ENCODE data around the gene GATAD2B. TPM values are rescaled to one million over a fixed set of nuclear protein-coding genes. Genes with fewer than 3 reads are reported as not detected.
"Not testable (repeated sequence)": the region's sequence is repeated elsewhere in the genome, so short reads cannot be mapped to it uniquely, and the experiment has no call there.

The GATAD2B gene
- total RNA-seq, 2 donors from 2014 or later, result 33.5 to 43.5 TPM

DNA sequence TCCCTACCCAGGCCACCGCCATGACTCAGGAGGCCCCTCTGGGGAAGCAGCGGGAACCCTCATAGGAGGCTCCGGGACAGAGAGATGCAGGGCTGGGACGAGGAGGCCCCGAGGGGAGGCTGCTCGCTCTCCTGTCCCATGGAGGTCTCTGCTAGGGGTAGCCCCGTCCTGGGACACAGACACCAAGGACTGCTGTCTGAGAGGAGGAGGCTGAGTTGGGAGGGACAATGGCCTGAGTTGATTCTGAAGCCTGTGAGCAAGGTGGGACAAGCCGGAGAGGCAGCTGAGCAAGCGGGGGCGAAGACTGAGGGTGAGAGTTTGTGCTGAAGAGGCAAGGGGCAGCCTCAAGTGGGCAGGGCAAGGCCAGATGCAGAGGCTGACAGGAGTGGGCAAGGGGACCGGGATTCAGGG lies 130.1 kb downstream of the GATAD2B start:
- DNase-seq (ENCODE audit: low spot score), result peak; percentile 58
- intact Hi-C loops (cut with DNase I), result loop anchor here (10.0 kb wide), 2 partner anchors 152 to 192 kb away; partner anchors contain the start of genes DENND4B (in 1 of the 2) and RAB13 (in 1 of the 2)

DNA sequence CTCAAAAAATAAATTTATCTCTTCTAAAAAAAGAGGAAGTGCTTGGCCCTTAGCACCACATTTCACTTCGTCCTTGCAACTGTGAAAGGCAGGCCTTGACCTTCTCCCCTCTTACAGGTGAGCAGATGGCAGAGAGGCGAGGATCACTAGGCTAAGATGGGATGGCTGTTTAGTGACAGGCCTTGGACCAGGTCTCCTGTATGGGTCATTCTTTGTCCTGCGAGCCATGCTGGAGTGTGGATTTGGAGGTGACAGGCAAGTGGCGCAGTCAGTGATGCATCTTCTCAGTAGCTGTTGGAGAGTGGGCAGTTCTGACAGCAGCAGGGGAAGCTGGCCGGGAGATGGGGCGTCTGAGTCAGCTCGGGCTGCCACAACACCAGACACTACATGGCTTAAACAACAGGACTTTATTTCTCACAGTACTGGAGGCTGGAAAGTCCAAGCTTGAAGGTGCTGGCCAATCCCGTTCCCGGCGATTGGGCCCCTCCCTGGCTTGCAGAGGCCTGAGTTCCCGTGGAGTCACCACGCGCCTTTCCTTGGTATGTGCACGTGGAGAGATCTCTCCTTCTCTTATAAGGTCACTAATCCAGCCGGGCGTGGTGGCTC lies 131.0 kb downstream of the GATAD2B start:
- peak; percentile 73 for DNase-seq (ENCODE audit: low spot score)
- intact Hi-C loops (cut with DNase I), result loop anchor here (10.0 kb wide), 2 partner anchors 153 to 193 kb away; partner anchors contain the start of genes DENND4B (in 1 of the 2) and RAB13 (in 1 of the 2)

DNA sequence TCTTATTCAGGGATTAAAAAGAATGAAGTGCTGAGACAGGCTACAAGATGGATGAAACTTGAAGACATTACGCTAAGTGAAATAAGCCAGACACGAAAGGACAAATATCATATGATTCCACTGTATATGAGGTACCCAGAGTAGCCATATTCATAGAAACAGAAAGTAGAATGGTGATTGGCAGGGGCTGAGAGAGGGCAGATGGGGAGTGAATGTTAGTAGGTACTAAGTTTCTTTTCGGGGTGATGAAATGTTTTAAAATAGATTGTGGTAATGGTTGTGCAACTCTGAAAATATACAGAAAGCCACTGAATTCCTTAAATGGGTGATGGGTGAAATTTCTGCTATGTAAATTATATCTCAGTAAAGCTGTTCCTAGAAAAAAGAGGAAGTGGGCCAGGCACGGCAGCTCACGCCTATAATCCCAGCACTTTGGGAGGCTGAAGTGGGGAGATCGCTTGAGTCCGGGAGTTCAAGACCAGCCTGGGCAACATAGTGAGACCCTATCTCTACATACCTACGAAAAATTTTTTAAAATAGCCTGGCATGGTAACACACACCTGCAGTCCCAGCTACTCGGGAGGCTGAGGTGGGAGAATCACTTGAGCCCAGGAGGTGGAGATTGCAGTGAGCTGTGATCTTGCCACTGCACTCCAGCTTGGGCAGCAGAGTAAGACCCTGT lies 131.7 kb downstream of the GATAD2B start:
- peak; percentile 84 for DNase-seq (ENCODE audit: low spot score)
- intact Hi-C loops (cut with DNase I), result loop anchor here (10.0 kb wide), 2 partner anchors 154 to 194 kb away; partner anchors contain the start of genes DENND4B (in 1 of the 2) and RAB13 (in 1 of the 2)

DNA sequence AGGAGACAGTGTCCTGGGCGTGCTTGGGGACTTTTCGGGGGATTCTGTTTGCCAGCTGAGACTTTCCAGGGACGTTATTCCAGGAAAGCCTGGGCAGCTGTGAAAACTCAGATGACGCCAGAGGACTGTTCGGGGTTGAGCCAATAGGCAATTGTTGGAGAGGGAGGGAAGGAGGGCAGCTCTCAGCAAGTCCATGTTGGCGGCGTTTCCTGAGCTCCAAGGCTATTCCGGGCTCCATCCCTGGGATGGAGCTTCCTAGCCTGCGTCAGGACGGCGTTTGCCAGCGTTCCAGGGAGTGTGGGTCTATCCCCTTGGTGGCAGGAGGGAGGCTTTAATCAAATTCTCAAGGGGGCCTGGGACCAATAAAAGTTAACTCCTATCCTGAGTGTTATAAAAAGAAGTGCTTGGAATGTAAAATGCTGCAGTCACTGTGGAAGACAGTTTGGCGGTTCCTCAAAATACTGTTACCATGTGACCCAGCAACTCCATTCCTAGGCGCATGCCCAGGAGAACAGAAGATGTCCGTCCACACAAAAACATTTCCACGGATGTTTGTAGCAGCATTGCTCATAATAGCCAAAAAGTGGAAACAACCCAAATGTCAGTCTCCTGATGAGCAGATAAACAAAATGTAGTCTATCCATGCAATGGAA lies 132.3 kb downstream of the GATAD2B start:
- intact Hi-C loops (cut with DNase I), result loop anchor here (10.0 kb wide), 2 partner anchors 154 to 194 kb away; partner anchors contain the start of genes DENND4B (in 1 of the 2) and RAB13 (in 1 of the 2)
- peak; percentile 95 for DNase-seq (ENCODE audit: low spot score)

DNA sequence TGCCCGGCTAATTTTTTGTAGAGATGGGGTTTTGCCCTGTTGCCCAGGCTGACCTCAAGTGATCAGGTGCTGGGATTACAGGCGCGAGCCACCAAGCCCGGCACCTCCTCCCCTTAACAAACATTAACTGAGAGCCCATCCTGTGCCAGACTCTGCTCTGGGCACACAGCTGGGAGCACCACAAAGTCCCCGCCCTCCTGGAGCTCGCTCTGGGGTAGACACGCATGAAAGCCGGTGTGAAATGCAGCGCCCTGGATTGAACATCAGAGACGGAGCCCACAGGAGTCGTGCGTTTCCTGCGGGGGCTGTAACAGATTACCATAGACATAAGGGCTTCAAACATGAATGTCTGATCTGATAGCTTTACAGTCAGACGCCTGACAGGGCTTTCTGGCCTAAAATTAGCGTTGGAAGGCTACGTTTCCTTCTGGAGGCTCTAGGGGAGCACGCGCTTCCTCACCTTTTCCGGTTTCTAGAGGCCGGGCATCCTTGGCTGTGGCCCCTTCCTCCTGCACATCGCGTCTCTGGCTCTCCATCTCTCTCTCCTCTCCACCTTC lies 133.2 kb downstream of the GATAD2B start:
- no peak for DNase-seq (ENCODE audit: low spot score)
- intact Hi-C loops (cut with DNase I), result loop anchor here (10.0 kb wide), 2 partner anchors 155 to 195 kb away; partner anchors contain the start of genes DENND4B (in 1 of the 2) and RAB13 (in 1 of the 2)

DNA sequence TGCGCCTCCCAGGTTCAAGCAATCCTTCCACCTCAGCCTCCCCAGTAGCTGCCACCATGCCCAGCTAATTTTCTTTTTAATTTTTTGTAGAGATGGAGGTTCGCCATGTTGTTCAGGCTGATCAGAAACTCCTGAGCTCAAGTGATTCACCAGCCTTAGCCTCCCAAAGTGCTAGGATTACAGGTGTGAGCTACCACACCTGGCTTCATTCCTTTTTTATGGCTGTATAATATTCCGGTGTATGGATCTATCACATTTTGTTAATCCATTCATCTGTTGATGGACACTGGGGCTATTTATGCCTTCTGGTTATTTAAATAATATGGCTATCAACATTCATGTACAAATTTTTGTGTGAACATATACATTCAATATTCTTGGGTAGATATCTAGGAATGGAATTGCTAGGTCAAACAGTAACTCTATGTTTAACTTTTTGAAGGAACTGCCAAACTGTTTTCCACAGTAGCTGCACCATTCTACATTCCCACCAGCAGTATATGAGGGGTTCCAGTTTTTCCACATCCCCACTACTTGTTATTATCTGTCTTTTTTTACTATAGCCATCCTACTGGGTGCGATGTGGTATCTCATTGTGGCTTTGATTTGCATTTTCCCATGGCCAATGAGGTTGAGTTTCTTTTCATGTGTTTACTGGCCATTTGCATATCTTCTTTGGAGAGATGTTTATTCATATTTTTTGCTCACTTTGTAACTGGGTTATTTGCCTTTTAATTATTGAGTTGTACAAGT lies 136.6 kb downstream of the GATAD2B start:
- no peak for DNase-seq (ENCODE audit: low spot score)
- intact Hi-C loops (cut with DNase I), result no loop called here

DNA sequence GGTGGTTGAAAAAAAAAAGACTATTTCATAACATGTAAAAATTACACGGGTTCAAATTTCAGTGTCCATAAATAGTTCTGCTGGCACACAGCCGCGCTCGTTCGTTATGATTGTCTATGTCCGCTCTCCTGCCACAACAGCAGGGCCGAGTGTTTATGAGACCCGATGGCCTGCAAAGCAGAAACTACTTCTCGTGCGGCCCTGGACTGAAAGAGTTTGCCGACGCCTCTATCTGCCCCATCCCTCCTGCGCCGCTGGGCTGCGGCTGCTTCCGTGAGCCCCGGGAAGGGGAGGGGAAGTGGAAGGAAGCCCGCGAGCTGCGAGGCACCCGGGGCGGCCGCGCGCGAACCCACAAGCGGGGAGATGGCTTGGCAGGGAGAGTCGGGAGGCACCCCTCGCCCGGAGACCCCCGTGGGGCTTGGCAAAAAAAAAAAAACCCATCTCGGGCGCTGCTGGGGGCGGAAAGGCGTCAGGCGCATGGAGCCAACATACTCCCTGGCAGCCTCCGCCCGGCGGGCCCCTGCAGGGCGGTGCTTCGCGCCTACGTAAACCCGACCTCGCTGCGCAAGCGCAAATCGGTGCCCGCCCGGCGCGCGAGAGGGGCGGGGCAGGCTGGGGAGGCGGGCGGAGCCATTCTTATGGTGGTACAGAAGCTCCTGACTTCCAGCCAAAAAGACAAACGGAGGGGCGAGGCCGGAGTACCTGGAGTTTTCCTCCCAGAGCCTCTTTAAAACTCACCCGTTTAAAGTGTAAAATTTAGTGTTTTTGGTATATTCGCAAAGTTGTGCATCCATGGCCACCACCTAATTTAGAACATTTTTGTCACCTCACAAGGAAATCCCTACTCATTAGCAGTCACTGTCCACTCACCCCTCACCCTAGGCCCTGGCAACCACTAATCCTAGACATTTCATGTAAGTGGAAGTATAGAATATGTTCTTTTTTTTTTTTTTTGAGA lies 139.3 kb downstream of the GATAD2B start:
- peak; percentile 98 for DNase-seq (ENCODE audit: low spot score)
- intact Hi-C loops (cut with DNase I), result no loop called here

DNA sequence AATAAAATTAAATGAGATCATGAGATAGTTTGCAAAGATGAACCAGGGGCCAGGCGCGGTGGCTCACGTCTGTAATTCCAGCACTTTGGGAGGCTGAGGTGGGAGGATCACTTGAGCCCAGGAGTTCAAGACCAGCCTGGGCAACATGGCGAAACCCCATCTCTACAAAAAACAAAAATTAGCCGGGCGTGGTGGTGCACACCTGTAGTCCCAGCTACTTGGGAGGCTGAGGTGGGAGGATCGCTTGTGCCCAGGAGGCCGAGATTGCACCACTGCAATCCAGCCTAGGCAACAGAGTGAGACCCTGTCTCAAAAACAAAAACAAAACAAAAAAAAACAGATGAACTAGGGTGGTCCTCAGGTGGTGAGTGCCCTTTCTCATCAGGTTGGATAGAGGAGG lies 140.1 kb downstream of the GATAD2B start:
- DNase-seq (ENCODE audit: low spot score); intact Hi-C loops (cut with DNase I): not testable (repeated sequence)

DNA sequence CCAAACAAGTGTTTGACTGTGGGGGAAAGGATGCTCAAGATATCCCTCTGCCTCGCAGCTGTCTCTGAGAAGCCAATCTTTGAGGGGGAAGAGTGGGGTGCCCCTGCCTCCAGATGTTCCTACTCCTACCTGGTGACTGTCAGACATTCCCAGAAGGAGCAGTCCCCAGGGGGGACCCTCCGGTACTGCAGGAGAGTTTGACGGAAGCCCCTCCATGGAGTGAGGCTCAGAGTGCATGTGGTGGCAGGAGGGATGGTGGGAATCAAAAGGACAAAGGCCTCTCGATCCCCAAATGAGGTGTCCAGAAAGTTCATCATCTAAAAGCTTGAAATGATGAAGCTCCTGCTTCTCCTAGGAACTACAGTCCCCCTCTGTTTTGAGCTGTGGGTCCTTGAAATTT lies 142.2 kb downstream of the GATAD2B start:
- no peak for DNase-seq (ENCODE audit: low spot score)
- intact Hi-C loops (cut with DNase I), result no loop called here

DNA sequence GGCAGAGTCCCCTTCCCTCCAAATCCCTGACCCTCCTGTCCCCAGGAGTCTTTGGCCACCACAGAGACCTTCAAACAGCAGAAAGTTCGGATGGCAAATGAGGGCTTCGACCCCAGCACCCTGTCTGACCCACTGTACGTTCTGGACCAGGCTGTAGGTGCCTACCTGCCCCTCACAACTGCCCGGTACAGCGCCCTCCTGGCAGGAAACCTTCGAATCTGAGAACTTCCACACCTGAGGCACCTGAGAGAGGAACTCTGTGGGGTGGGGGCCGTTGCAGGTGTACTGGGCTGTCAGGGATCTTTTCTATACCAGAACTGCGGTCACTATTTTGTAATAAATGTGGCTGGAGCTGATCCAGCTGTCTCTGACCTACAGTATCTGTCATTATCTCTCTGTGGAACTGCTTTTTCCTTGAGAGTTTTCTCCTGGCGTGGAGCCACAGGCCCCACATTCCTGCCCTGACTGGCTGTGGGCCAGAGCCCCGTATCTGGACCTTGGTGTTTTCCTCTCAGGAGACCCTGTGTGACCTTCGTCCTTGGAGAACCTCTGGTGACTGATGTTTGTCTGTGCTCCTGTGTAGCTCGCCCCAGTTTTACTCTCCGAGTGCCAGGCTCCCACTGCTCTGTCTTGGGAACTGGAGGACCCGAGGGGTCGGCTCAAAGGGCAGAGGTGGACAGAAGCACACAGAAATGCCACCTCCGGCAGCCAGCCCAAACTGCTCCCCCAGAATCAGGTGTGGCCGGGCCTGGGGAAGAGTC lies 142.8 kb downstream of the GATAD2B start:
- intact Hi-C loops (cut with DNase I), result no loop called here
- peak; percentile 71 for DNase-seq (ENCODE audit: low spot score)

DNA sequence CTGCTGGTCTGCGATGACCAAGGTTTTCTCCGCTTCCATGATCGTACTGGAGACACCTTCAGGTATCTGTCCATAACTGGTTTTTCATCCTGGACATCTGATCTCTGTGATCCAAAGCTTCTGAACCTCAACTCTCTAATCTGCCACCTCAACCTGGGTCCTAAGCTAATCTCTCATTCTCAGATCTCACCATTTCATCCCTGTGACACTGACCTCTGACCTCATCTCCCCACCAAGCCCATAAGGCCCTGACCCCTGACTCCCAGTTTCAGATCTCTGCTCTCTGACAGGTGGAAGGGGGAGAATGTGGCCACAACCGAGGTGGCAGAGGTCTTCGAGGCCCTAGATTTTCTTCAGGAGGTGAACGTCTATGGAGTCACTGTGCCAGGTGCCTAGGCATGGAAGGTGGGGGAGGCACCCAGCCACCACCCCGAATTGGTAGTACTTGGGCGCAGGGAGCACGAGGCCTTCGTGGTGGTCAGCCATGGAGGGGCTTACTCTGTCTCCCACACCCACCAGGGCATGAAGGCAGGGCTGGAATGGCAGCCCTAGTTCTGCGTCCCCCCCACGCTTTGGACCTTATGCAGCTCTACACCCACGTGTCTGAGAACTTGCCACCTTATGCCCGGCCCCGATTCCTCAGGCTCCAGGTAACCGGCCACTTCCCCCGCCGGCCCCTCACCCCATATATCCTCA lies 143.8 kb downstream of the GATAD2B start:
- no peak for DNase-seq (ENCODE audit: low spot score)
- intact Hi-C loops (cut with DNase I), result no loop called here

DNA sequence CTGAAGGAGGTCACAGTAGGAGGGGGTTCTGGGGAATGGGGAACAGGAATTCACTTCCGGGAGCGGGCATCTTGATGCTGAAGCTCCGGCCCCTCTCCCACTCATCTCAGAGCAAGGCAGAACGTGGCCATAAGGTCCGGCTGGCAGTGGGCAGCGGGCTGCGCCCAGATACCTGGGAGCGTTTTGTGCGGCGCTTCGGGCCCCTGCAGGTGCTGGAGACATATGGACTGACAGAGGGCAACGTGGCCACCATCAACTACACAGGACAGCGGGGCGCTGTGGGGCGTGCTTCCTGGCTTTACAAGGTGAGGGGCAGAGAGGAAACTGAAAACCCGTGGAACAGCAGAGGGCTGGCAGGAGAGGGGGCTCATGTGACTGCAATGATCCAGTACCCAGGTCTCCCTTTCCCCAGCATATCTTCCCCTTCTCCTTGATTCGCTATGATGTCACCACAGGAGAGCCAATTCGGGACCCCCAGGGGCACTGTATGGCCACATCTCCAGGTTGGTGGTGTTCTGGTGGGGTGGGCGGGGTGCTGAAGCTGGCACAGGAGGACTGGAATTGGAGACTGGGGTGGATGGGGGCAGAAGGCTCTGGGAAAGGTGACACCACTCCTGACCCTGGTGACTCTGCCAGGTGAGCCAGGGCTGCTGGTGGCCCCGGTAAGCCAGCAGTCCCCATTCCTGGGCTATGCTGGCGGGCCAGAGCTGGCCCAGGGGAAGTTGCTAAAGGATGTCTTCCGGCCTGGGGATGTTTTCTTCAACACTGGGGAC lies 144.5 kb downstream of the GATAD2B start:
- intact Hi-C loops (cut with DNase I), result no loop called here
- no peak for DNase-seq (ENCODE audit: low spot score)

DNA sequence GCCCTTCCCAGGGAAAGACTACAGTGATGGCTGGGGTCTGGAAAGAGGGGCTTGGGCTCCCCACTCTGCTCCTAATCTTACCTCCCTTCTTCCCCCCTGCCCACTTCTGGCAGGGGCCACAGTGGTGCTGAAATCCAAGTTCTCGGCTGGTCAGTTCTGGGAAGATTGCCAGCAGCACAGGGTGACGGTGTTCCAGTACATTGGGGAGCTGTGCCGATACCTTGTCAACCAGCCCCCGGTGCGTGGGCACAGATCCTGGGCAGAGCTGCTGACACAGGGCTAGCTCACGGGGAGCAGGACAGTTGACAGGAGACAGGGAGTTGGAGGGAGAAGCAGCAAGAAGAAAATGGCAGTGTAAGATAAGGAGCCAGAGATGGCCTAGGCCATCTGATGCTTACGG lies 145.1 kb downstream of the GATAD2B start:
- DNase-seq (ENCODE audit: low spot score), result no peak
- intact Hi-C loops (cut with DNase I), result no loop called here

DNA sequence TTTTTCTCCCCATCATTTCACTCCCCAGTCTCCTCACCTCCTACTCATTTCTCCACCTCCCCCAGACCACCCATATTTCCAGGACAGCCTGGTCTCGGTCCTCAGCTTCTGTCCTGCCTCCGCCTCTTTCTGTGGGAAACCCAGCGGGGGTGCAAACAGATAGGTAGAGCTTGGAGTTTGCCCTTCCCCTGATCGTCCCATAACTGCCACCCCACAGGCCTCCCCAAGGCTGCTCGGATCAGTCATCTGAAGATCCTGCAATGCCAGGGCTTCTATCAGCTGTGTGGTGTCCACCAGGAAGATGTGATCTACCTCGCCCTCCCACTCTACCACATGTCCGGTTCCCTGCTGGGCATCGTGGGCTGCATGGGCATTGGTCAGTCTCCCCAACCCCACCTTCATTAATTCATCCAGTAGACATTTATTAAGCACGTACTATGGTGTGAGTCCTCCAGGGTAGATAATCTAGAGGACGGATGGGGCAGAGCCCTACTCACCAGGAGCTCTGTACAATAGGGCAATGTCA lies 145.9 kb downstream of the GATAD2B start:
- no peak for DNase-seq (ENCODE audit: low spot score)
- intact Hi-C loops (cut with DNase I), result no loop called here

DNA sequence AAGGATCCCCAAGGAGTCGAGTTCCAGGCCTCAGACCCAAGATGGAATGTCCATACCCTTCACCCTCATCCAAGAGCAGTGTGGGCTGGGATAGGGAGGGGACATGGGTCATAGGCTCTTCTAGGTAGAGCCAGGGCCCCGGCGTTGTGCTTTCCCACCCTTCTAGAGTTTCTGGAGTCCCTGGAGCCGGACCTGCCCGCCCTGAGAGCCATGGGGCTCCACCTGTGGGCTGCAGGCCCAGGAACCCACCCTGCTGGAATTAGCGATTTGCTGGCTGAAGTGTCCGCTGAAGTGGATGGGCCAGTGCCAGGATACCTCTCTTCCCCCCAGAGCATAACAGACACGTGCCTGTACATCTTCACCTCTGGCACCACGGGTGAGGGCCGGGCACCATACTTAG lies 146.4 kb downstream of the GATAD2B start:
- intact Hi-C loops (cut with DNase I), result no loop called here
- no peak for DNase-seq (ENCODE audit: low spot score)
